Panc1 (cell line): Measurements from ENCODE around the gene DUSP15. TPM values are rescaled to one million over a fixed set of nuclear protein-coding genes. Genes with fewer than 3 reads are reported as not detected.

Source experiments
- ATAC-seq: fragments of 200-7000 bp; cut with Tn5 transposase; 2 replicates; pipeline ENCODE4 v1.9.1; 2020; ENCODE audit warnings: mild to moderate bottlenecking, moderate library complexity
- BruUV-seq: library from RNA; stranded (reverse); fragments of 400-500 nt; replicated peaks from 2 replicates; lab custom pipeline; 2021; lab: Mats Ljungman, UMichigan
- CTCF ChIA-PET: fragments of 300-600 bp; sonication (Branson Sonifier 250); formaldehyde crosslinking; loops from one replicate; lab custom pipeline; 2022; ENCODE audit warnings: antibody characterized with exemption; lab: Charles Lee
- POLR2A ChIA-PET: fragments of 300-600 bp; sonication (Branson Sonifier 250); formaldehyde crosslinking; loops from one replicate; lab custom pipeline; 2022; ENCODE audit warnings: antibody characterized with exemption; lab: Charles Lee
- DNase-seq: peaks from one replicate; pipeline ENCODE4 v3.0.0-alpha.2; 2010; ENCODE audit warnings: low read depth, low spot score
- H3K27ac ChIP-seq: 2 replicates; pipeline ENCODE4 v1.5.1; 2011; ENCODE audit warnings: mild to moderate bottlenecking, low read length, inconsistent platforms
- H3K27me3 ChIP-seq: fragments of 200-500 bp; sonication (Bioruptor generic); 2 replicates; pipeline ENCODE4 v1.6.0; 2014; ENCODE audit warnings: low read length, inconsistent platforms; ENCODE audit not compliant: control insufficient read depth, insufficient read depth
- H3K36me3 ChIP-seq: fragments of 200-500 bp; sonication (Bioruptor generic); 2 replicates; pipeline ENCODE4 v1.5.1; 2014; ENCODE audit warnings: inconsistent platforms, mild to moderate bottlenecking, low read length, moderate library complexity; ENCODE audit not compliant: control insufficient read depth, insufficient read depth
- H3K4me1 ChIP-seq: 2 replicates; pipeline ENCODE4 v1.5.1; 2011; ENCODE audit warnings: inconsistent platforms, mild to moderate bottlenecking, low read length, moderate library complexity; ENCODE audit not compliant: control insufficient read depth, insufficient read depth
- H3K4me3 ChIP-seq, 2 experiments: 2 replicates each; pipeline ENCODE4 v1.5.1; 2011 to 2012; ENCODE audit warnings: low read depth in 2 of 2, low read length in 2 of 2, mild to moderate bottlenecking in 2 of 2, inconsistent platforms in 1 of 2, moderate library complexity in 1 of 2
- H3K9me3 ChIP-seq: fragments of 200-500 bp; sonication (Bioruptor generic); 2 replicates; pipeline ENCODE4 v1.5.1; 2014; ENCODE audit warnings: low read depth, mild to moderate bottlenecking, inconsistent platforms, low read length, moderate library complexity; ENCODE audit not compliant: control insufficient read depth, insufficient read depth
- POLR2AphosphoS5 ChIP-seq: IDR thresholded peaks from 2 replicates; pipeline ENCODE4 v1.6.1; 2012; ENCODE audit warnings: mild to moderate bottlenecking, low read depth, low read length, moderate library complexity
- SIN3A ChIP-seq: IDR thresholded peaks from 2 replicates; pipeline ENCODE4 v1.6.1; 2012; ENCODE audit warnings: low read depth, mild to moderate bottlenecking, low read length, moderate library complexity, borderline replicate concordance; ENCODE audit not compliant: insufficient read depth
- TCF7L2 ChIP-seq: IDR thresholded peaks from 2 replicates; pipeline ENCODE4 v1.6.1; 2011; ENCODE audit warnings: mild to moderate bottlenecking, low read depth, low read length, inconsistent platforms
- in situ Hi-C: cut with HindIII; loops from 2 replicates; pipeline ENCODE4 v1.10.0; 2016; ENCODE audit warnings: low sequenced_read_pairs, low pct_unique_long_range_greater_than_20kb
- intact Hi-C: fragments of 100-400 bp; cut with micrococcal nuclease; formaldehyde crosslinking; loops from one replicate; pipeline ENCODE4 v1.10.0; 2022; ENCODE audit not compliant: unreplicated experiment
- total RNA-seq: library from RNA; stranded (reverse); gene quantifications from one replicate; pipeline ENCODE4 v1.2.1, GENCODE V29; 2021; ENCODE audit not compliant: unreplicated experiment
- TF ChIP-seq, protein P1 (sequence below): fragments of 450-650 bp; IDR thresholded peaks from 2 replicates; pipeline ENCODE4 v1.5.1; 2017; ENCODE audit warnings: mild to moderate bottlenecking
- TF ChIP-seq, protein P2 (sequence below), 2 experiments: IDR thresholded peaks; 2 replicates each; pipeline ENCODE4 v1.6.1; 2011 to 2012; ENCODE audit warnings: low read depth in 2 of 2, control low read depth in 1 of 2, low read length in 1 of 2, mild to moderate bottlenecking in 1 of 2, moderate library complexity in 1 of 2; ENCODE audit not compliant: insufficient read depth in 1 of 2

The DUSP15 gene
- total RNA-seq, 1 experiment from 2014 or later: 23.6 TPM

DNA sequence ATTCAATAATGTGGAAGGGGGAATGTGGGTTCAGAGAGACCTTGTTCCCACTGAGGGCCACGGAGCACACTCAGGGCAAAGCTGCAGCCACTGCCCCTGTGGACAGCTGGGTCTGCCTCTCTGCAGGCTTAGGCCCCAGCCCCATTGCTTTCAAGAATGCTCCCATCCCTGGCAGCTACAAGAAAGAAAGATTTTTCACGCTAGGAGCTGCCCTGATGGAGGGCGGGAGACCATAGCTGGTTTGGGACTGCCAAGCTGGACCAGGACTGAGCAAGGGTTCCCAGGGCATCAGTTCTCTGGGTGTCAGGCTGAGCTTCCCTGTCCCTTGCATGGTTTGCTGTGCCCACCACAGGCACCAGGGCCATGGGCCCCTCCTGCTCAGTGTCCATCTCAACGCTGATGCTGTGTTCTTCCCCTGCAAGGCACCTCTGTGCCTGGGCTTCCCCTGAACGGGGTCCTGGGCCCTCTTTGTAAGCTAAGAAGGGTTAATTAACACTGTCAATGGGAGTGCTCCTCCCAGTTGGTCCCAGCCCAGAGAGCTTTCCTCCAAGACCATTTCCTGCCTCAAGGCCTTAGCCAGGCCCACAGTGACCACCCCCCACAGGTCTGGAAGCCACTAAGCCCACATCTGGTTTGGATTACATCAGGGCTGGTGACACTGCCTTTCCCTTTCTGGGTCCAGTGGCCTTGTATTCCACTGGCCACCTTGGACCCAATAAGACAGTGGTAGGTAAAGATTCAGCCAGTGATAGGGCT is 33.3 kb downstream of the DUSP15 start:
- ChIA-PET CTCF (interaction anchor here (1.0 to 4.2 kb wide), 6 partner anchors 10 to 195 kb away, joined by 3 to 21 read pairs (median 7); no protein-coding TSS in a partner anchor), POLR2A (interaction anchor here (0.5 to 0.6 kb wide), 3 partner anchors 252 to 455 kb away, joined by 3 to 6 read pairs (median 4); no protein-coding TSS in a partner anchor)
- no peak for DNase-seq
- intact Hi-C loops: no loop called here
- no TSS peak for BruUV-seq
- in situ Hi-C loops: no loop called here
- Histone ChIP-seq H3K9me3 (no peaks in the 10 kb centered on the region), H3K4me1 (peaks cover 80% of the 10 kb centered on the region), H3K4me3 (no peak overlapping the region), H3K27ac (peak overlapping the region; percentile 86), H3K27me3 (no peaks in the 10 kb centered on the region), H3K36me3 (no peaks in the 10 kb centered on the region)
- TF ChIP-seq TCF7L2 (no peak), POLR2AphosphoS5 (no peak), SIN3A (no peak)
- TF ChIP-seq, protein P1, sequence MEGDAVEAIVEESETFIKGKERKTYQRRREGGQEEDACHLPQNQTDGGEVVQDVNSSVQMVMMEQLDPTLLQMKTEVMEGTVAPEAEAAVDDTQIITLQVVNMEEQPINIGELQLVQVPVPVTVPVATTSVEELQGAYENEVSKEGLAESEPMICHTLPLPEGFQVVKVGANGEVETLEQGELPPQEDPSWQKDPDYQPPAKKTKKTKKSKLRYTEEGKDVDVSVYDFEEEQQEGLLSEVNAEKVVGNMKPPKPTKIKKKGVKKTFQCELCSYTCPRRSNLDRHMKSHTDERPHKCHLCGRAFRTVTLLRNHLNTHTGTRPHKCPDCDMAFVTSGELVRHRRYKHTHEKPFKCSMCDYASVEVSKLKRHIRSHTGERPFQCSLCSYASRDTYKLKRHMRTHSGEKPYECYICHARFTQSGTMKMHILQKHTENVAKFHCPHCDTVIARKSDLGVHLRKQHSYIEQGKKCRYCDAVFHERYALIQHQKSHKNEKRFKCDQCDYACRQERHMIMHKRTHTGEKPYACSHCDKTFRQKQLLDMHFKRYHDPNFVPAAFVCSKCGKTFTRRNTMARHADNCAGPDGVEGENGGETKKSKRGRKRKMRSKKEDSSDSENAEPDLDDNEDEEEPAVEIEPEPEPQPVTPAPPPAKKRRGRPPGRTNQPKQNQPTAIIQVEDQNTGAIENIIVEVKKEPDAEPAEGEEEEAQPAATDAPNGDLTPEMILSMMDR: no peak
- TF ChIP-seq, protein P2, sequence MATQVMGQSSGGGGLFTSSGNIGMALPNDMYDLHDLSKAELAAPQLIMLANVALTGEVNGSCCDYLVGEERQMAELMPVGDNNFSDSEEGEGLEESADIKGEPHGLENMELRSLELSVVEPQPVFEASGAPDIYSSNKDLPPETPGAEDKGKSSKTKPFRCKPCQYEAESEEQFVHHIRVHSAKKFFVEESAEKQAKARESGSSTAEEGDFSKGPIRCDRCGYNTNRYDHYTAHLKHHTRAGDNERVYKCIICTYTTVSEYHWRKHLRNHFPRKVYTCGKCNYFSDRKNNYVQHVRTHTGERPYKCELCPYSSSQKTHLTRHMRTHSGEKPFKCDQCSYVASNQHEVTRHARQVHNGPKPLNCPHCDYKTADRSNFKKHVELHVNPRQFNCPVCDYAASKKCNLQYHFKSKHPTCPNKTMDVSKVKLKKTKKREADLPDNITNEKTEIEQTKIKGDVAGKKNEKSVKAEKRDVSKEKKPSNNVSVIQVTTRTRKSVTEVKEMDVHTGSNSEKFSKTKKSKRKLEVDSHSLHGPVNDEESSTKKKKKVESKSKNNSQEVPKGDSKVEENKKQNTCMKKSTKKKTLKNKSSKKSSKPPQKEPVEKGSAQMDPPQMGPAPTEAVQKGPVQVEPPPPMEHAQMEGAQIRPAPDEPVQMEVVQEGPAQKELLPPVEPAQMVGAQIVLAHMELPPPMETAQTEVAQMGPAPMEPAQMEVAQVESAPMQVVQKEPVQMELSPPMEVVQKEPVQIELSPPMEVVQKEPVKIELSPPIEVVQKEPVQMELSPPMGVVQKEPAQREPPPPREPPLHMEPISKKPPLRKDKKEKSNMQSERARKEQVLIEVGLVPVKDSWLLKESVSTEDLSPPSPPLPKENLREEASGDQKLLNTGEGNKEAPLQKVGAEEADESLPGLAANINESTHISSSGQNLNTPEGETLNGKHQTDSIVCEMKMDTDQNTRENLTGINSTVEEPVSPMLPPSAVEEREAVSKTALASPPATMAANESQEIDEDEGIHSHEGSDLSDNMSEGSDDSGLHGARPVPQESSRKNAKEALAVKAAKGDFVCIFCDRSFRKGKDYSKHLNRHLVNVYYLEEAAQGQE (IDR thresholded peaks at IDR 0.05; ENCODE audit: insufficient read depth in 1 of 2, low read depth in 2 of 2, low read length in 1 of 2): no peak
- ATAC-seq: no peak

DNA sequence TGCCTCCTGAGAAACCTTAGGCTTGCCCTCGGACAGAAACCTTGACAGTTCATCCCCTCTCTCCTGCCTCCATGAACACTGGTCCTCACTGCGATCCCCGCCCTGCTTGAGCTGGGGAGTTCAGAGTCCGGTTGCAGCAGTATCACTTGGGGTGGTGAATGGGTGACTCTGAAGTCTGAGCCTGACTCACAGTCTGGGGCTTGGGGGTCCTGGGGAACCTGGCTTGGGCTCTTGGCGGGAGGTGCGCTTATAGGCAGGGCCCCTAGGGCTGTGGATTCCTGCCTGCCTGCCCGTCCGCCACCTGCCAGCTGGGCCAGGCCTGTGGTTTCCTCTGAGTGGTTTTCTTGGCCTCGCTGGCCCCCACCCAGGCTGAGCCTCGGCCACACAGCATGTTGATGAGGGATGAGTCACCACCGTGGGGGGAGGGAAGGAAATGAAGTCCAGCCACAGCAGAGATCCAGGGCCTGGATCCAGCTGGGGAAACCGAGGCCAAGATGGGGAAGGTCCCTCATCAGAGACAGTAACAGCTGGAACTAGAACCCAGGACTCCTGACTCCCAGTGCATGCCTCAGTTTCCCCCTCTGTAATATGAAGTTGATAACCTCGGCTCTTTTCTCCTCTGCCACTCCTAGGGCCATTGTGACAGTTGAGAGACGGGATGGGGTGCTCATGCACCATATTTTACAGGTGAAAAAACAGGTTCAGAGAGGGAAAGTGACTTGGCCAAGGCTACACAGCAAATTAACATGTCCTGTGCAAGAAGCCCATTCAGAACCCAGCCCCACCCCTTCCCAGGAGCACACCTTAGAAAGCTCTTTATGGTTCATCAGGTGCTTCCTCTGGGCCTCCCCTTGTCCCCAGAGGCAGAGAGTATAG is 34.1 kb downstream of the DUSP15 start:
- Histone ChIP-seq H3K27ac (peak overlapping the region; percentile 86), H3K27me3 (no peaks in the 10 kb centered on the region), H3K36me3 (no peaks in the 10 kb centered on the region), H3K4me1 (peaks cover 72% of the 10 kb centered on the region), H3K9me3 (no peaks in the 10 kb centered on the region), H3K4me3 (no peak overlapping the region; a peak in 1 of 4 replicates)
- DNase-seq (no peak), ATAC-seq (peak; percentile 81)
- BruUV-seq: no TSS peak
- ChIA-PET POLR2A (interaction anchor here (0.6 to 0.7 kb wide), 2 partner anchors 188 to 266 kb away, joined by 3 to 4 read pairs; no protein-coding TSS in a partner anchor), CTCF (interaction anchor here (1.0 to 4.2 kb wide), 6 partner anchors 10 to 195 kb away, joined by 3 to 21 read pairs (median 7); no protein-coding TSS in a partner anchor)
- in situ Hi-C loops: no loop called here
- TF ChIP-seq TCF7L2 (no peak), POLR2AphosphoS5 (peak; percentile 83; the same call in 1 of the 2 replicates), SIN3A (no peak)
- TF ChIP-seq, protein P1: no peak
- intact Hi-C loops: no loop called here
